ENCODE measurements around the gene SLC15A1. TPM values are rescaled to one million over a fixed set of nuclear protein-coding genes. Genes with fewer than 3 reads are reported as not detected.

SLC15A1 gene
- total RNA-seq, 4 donors from 2014 or later: not detected

DNA sequence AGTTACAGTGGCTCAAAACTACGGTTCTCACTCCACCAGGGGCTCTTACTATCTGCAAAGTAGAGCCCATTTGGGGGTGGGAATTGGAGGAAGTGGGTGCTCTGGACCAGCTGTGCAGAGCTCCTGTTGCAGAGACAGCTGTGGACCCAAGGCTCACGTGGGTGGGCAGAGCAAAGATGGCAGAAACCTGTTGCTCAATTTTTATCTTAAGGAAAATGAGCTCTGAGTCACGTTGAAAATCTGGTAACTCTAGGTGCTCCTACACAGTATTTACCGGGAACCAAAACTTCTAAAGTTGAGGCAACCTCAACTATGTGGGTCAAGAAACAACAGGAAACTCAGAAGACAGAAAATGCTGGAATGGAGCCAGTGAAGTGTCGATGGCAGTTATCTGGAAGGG is 30.2 kb upstream of the SLC15A1 start:
- Histone ChIP-seq H3K9me3 (no peaks in the 10 kb centered on the region), H3K27ac (no peak overlapping the region), H3K4me1 (no peaks in the 10 kb centered on the region), H3K4me3 (no peak overlapping the region), H3K27me3 (no peaks in the 10 kb centered on the region), H3K36me3 (no peaks in the 10 kb centered on the region)
- TF ChIP-seq, protein P1, sequence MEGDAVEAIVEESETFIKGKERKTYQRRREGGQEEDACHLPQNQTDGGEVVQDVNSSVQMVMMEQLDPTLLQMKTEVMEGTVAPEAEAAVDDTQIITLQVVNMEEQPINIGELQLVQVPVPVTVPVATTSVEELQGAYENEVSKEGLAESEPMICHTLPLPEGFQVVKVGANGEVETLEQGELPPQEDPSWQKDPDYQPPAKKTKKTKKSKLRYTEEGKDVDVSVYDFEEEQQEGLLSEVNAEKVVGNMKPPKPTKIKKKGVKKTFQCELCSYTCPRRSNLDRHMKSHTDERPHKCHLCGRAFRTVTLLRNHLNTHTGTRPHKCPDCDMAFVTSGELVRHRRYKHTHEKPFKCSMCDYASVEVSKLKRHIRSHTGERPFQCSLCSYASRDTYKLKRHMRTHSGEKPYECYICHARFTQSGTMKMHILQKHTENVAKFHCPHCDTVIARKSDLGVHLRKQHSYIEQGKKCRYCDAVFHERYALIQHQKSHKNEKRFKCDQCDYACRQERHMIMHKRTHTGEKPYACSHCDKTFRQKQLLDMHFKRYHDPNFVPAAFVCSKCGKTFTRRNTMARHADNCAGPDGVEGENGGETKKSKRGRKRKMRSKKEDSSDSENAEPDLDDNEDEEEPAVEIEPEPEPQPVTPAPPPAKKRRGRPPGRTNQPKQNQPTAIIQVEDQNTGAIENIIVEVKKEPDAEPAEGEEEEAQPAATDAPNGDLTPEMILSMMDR (IDR thresholded peaks at IDR 0.05 in 4 of 5, conservative IDR thresholded peaks at IDR 0.05 in 1 of 5): no peak
- TF ChIP-seq POLR2A (IDR thresholded peaks at IDR 0.05): no peak
- DNase-seq (no peak), ATAC-seq (no peak)
- in situ Hi-C loops (cut with MboI; ENCODE audit: low sequenced_read_pairs in 4 of 4) (no loop called here), intact Hi-C loops (cut with DNase I; ENCODE audit: low total_unique reads) (no loop called here)

DNA sequence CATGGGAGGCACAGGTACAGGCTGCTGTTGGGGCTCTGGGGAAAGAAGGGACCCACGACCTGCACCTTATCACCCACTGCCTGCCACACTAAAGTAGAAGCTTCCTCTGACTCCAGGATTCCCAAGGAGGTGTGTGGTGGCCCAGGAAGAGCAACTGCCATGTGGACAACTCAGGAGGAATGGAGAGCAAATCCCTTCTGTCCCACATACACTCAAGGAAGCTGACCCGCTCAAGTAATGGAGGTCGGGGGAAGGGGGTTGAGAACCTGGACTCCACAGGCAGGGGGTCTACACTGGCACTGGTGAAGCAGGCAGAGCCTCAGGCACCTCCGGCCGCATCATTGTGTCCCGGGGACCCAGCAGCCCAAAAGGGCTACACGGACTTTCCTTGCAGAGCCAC is 29.4 kb upstream of the SLC15A1 start:
- Histone ChIP-seq H3K9me3 (no peaks in the 10 kb centered on the region), H3K27me3 (no peaks in the 10 kb centered on the region), H3K27ac (no peak overlapping the region), H3K4me3 (no peak overlapping the region), H3K36me3 (no peaks in the 10 kb centered on the region), H3K4me1 (no peaks in the 10 kb centered on the region)
- intact Hi-C loops (cut with DNase I; ENCODE audit: low total_unique reads): no loop called here
- in situ Hi-C loops (cut with MboI; ENCODE audit: low sequenced_read_pairs in 4 of 4): no loop called here
- no peak for TF ChIP-seq POLR2A (IDR thresholded peaks at IDR 0.05)
- TF ChIP-seq, protein P1 (IDR thresholded peaks at IDR 0.05 in 4 of 5, conservative IDR thresholded peaks at IDR 0.05 in 1 of 5): no peak
- ATAC-seq: no peak
- DNase-seq: no peak

DNA sequence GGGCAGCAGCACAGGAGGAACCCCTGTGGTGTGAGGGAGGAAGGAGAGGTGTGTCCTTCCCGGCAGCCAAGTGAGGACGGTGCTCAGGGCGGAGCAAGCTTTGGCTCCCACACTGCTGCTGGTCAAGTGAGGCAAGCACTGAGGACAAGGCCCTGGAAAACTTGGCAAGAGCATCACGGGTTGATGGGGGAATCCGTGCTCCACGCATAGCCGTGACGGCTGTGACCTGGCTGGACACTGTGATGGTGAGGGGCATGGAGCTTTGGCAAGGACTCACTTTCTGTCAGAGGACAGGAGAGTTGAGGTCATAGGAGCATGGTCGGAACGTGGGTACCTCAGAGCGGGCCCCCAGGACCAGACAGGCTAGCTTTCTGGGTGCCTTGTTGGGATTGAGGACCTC is 29.0 kb upstream of the SLC15A1 start:
- in situ Hi-C loops (cut with MboI; ENCODE audit: low sequenced_read_pairs in 4 of 4): no loop called here
- Histone ChIP-seq H3K27me3 (no peaks in the 10 kb centered on the region), H3K4me3 (no peak overlapping the region), H3K4me1 (no peaks in the 10 kb centered on the region), H3K9me3 (no peaks in the 10 kb centered on the region), H3K27ac (no peak overlapping the region), H3K36me3 (no peaks in the 10 kb centered on the region)
- TF ChIP-seq, protein P1 (IDR thresholded peaks at IDR 0.05 in 4 of 5, conservative IDR thresholded peaks at IDR 0.05 in 1 of 5): no peak
- TF ChIP-seq POLR2A (IDR thresholded peaks at IDR 0.05): no peak
- no peak for DNase-seq
- ATAC-seq: no peak
- intact Hi-C loops (cut with DNase I; ENCODE audit: low total_unique reads): no loop called here

DNA sequence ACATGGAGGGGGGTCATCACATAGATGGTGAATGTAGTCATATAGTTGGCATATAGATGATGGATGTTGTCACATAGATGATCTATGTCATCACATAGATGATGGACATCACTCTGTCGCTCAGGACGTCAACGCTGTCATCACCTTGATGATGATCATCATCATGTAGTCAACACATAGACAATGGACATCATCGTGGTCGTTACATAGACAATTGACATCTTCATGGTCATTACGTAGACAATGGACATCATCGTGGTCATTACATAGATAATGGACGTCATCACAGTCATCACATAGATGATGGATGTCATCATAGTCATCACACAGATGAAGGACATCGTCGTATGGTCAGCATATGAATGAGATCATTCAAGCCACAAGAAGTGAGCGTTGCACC is 28.6 kb upstream of the SLC15A1 start:
- intact Hi-C loops (cut with DNase I; ENCODE audit: low total_unique reads): no loop called here
- no peak for ATAC-seq

DNA sequence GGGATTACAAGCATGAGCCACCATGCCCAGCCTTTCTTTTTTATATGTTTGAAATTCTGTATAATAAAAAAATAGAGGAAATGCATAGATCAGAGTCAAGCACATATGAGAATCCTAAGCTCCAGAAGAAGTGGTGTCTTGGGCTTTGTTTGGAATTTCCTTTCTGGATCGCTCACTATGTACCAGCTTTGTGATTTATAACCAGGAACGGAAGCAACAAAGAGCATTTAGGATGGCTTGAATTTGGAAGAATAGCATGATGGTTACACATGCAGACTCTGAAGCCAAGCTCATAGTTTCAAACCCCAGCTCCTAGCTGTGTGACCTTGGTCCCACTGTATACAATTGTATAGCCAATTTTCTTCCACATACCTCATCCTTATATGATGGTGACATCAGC is 28.0 kb upstream of the SLC15A1 start:
- no peaks in the 10 kb centered on the region for H3K36me3 ChIP-seq
- no peaks in the 10 kb centered on the region for H3K9me3 ChIP-seq
- H3K27ac ChIP-seq: no peak overlapping the region
- no peak overlapping the region for H3K4me3 ChIP-seq
- DNase-seq: no peak
- intact Hi-C loops (cut with DNase I; ENCODE audit: low total_unique reads): no loop called here
- TF ChIP-seq, protein P1 (IDR thresholded peaks at IDR 0.05 in 4 of 5, conservative IDR thresholded peaks at IDR 0.05 in 1 of 5): no peak
- no peak for TF ChIP-seq POLR2A (IDR thresholded peaks at IDR 0.05)
- in situ Hi-C loops (cut with MboI; ENCODE audit: low sequenced_read_pairs in 4 of 4): no loop called here
- no peaks in the 10 kb centered on the region for H3K4me1 ChIP-seq
- H3K27me3 ChIP-seq: no peaks in the 10 kb centered on the region
- no peak for ATAC-seq

More for the DNA sequence above, 28.6 kb upstream of the SLC15A1 start:
- TF ChIP-seq, protein P1 (IDR thresholded peaks at IDR 0.05 in 4 of 5, conservative IDR thresholded peaks at IDR 0.05 in 1 of 5): no peak
- no peak for TF ChIP-seq POLR2A (IDR thresholded peaks at IDR 0.05)
- Histone ChIP-seq H3K4me3 (no peak overlapping the region), H3K27ac (no peak overlapping the region), H3K27me3 (no peaks in the 10 kb centered on the region), H3K4me1 (no peaks in the 10 kb centered on the region), H3K9me3 (no peaks in the 10 kb centered on the region), H3K36me3 (no peaks in the 10 kb centered on the region)
- no peak for DNase-seq
- in situ Hi-C loops (cut with MboI; ENCODE audit: low sequenced_read_pairs in 4 of 4): no loop called here

All from gastrocnemius medialis (tissue), 4 donors.